ENCODE data around the gene GLCE.

The GLCE gene

GRCh38 chr15:69316291-69316690, 155.9 kb downstream of the GLCE start:
- CTCF ChIA-PET: interaction anchor here (1.0 kb wide), 1 partner anchor 13 kb away, joined by 3 read pairs; no protein-coding TSS in a partner anchor
- no peak for TF ChIP-seq CTCF (IDR thresholded peaks at IDR 0.05; ENCODE audit: insufficient read depth, low read length, missing control alignments)
- H3K4me3 ChIP-seq (ENCODE audit: low read depth, low read length): no peak overlapping the region
- no peak for DNase-seq (ENCODE audit: low read depth, low spot score)
- POLR2A ChIA-PET: no interaction called here

GRCh38 chr15:69317392-69317841, 157.0 kb downstream of the GLCE start:
- ChIA-PET POLR2A (no interaction called here), CTCF (no interaction called here)
- no peak for TF ChIP-seq CTCF (IDR thresholded peaks at IDR 0.05; ENCODE audit: insufficient read depth, low read length, missing control alignments)
- no peak overlapping the region for H3K4me3 ChIP-seq (ENCODE audit: low read depth, low read length)
- DNase-seq (ENCODE audit: low read depth, low spot score): no peak

- TF ChIP-seq CTCF (IDR thresholded peaks at IDR 0.05; ENCODE audit: insufficient read depth, low read length, missing control alignments): no peak
- ChIA-PET POLR2A (no interaction called here), CTCF (no interaction called here)
- no peak for DNase-seq (ENCODE audit: low read depth, low spot score)
- no peak overlapping the region for H3K4me3 ChIP-seq (ENCODE audit: low read depth, low read length)
Observed at GRCh38 chr15:69318033-69318432, 157.6 kb downstream of the GLCE start.

GRCh38 chr15:69319384-69320375, 159.2 kb downstream of the GLCE start:
- no peak for DNase-seq (ENCODE audit: low read depth, low spot score)
- ChIA-PET CTCF (interaction anchor here (1.2 kb wide), 1 partner anchor 10 kb away, joined by 6 read pairs; no protein-coding TSS in a partner anchor), POLR2A (no interaction called here)
- H3K4me3 ChIP-seq (ENCODE audit: low read depth, low read length): no peak overlapping the region
- TF ChIP-seq CTCF (IDR thresholded peaks at IDR 0.05; ENCODE audit: insufficient read depth, low read length, missing control alignments): no peak

- no peak for TF ChIP-seq CTCF (IDR thresholded peaks at IDR 0.05; ENCODE audit: insufficient read depth, low read length, missing control alignments)
- ChIA-PET POLR2A (no interaction called here), CTCF (interaction anchor here (1.0 kb wide), 1 partner anchor 68 kb away, joined by 3 read pairs; no protein-coding TSS in a partner anchor)
- no peak overlapping the region for H3K4me3 ChIP-seq (ENCODE audit: low read depth, low read length)
- no peak for DNase-seq (ENCODE audit: low read depth, low spot score)
Observed at GRCh38 chr15:69320977-69321554, 160.6 kb downstream of the GLCE start.

Data from AG04449 (cell line).